ENCODE results near the gene CGAS.
"Not testable (repeated sequence)": the region's sequence is repeated elsewhere in the genome, so short reads cannot be mapped to it uniquely, and the experiment has no call there.

CGAS gene

GRCh38 chr6:73394577-73395354, 57.3 kb downstream of the CGAS start, which contains the start of gene DDX43:
TSS of gene DDX43 (plus strand) at chr6:73394828. CDS start at chr6:73394906, 78 bp downstream.
- peak; percentile 10 for DNase-seq (ENCODE audit: low spot score)

- no peak for DNase-seq (ENCODE audit: low spot score)
These were observed 58.8 kb downstream of the CGAS start for GRCh38 chr6:73393278-73393677.

- not testable (repeated sequence) for DNase-seq (ENCODE audit: low spot score)
These were observed 59.9 kb downstream of the CGAS start for GRCh38 chr6:73392188-73392587.

- DNase-seq (ENCODE audit: low spot score) = no peak
These were observed 60.4 kb downstream of the CGAS start for GRCh38 chr6:73391675-73392074.

GRCh38 chr6:73389854-73390253, 62.2 kb downstream of the CGAS start:
- no peak for DNase-seq (ENCODE audit: low spot score)

- DNase-seq (ENCODE audit: low spot score) = peak; percentile 11
These were observed 63.1 kb downstream of the CGAS start for GRCh38 chr6:73388800-73389512.

GRCh38 chr6:73388433-73388799, 63.7 kb downstream of the CGAS start:
- no peak for DNase-seq (ENCODE audit: low spot score)

GRCh38 chr6:73382462-73383113, 69.5 kb downstream of the CGAS start:
- DNase-seq (ENCODE audit: low spot score) = no peak

- not testable (repeated sequence) for DNase-seq (ENCODE audit: low spot score)
These were observed 70.6 kb downstream of the CGAS start for GRCh38 chr6:73381531-73381930.

GRCh38 chr6:73377225-73377624, 74.9 kb downstream of the CGAS start:
- DNase-seq (ENCODE audit: low spot score) = no peak

- DNase-seq (ENCODE audit: low spot score) = no peak
These were observed 76.9 kb downstream of the CGAS start for GRCh38 chr6:73375216-73375615.

Data from putamen (tissue), 1 donor.